Thymus (tissue), 11 donors: ENCODE data around the gene SH2D6. TPM values are rescaled to one million over a fixed set of nuclear protein-coding genes. Genes with fewer than 3 reads are reported as not detected.
A peak's percentile ranks its signal among the peaks of the same experiment; 100 is the strongest.
"Not testable (repeated sequence)": the region's sequence is repeated elsewhere in the genome, so short reads cannot be mapped to it uniquely, and the experiment has no call there.

Source experiments
- DNase-seq, 9 donors: peaks; one replicate each; pipeline ENCODE4 v3.0.0-alpha.2; 2013; ENCODE audit warnings: low spot score in 9 of 9, low read depth in 6 of 9, missing footprints in 1 of 9
- H3K27ac ChIP-seq, 2 donors: one replicate each; pipeline ENCODE4 v1.5.1; 2013; ENCODE audit warnings: control low read depth in 1 of 2, low read depth in 1 of 2, low read length in 1 of 2, mild to moderate bottlenecking in 1 of 2, moderate library complexity in 1 of 2
- H3K27me3 ChIP-seq, 2 donors: one replicate each; pipeline ENCODE4 v1.5.1; 2013; ENCODE audit warnings: low read length in 1 of 2; ENCODE audit not compliant: control insufficient read depth in 2 of 2, insufficient read depth in 1 of 2
- H3K36me3 ChIP-seq, 2 donors: one replicate each; pipeline ENCODE4 v1.5.1; 2013; ENCODE audit warnings: low read length in 1 of 2, mild to moderate bottlenecking in 1 of 2, moderate library complexity in 1 of 2; ENCODE audit not compliant: control insufficient read depth in 2 of 2, insufficient read depth in 2 of 2
- H3K4me1 ChIP-seq, 2 donors: one replicate each; pipeline ENCODE4 v1.5.1; 2013; ENCODE audit warnings: low read length in 2 of 2; ENCODE audit not compliant: control insufficient read depth in 2 of 2, insufficient read depth in 2 of 2
- H3K4me3 ChIP-seq, 2 donors: one replicate each; pipeline ENCODE4 v1.5.1; 2013; ENCODE audit warnings: low read length in 2 of 2, control low read depth in 1 of 2, mild to moderate bottlenecking in 1 of 2
- H3K9me3 ChIP-seq, 2 donors: one replicate each; pipeline ENCODE4 v1.5.1; 2013; ENCODE audit warnings: low read length in 1 of 2, mild to moderate bottlenecking in 1 of 2; ENCODE audit not compliant: control insufficient read depth in 2 of 2, insufficient read depth in 1 of 2
- WGBS: extraction: QIAGEN DNeasy Blood & Tissue Kit; methylation state at CpG from one replicate; pipeline ENCODE4 v1.1.7; 2013; 5-methylcytosine and 5-hydroxymethylcytosine counted together
- polyA plus RNA-seq: library from polyadenylated mRNA; stranded (reverse); fragments of 200-250 nt; gene quantifications from one replicate; pipeline ENCODE4 v1.2.3, GENCODE V29; 2013
- total RNA-seq: library from RNA; stranded (reverse); fragments of 120-200 nt; gene quantifications from one replicate; pipeline ENCODE4 v1.2.4, GENCODE V29; 2013
- donor health status: healthy.

SH2D6 gene
- total and polyA plus RNA-seq, 2 donors: 0.33 to 0.55 TPM

GRCh38 chr2:85468704-85469349 lies 50.3 kb downstream of the SH2D6 start:
- no peak for DNase-seq

GRCh38 chr2:85470850-85471800 lies 52.6 kb downstream of the SH2D6 start:
- no peaks in the 10 kb centered on the region for H3K36me3 ChIP-seq
- no peak overlapping the region for H3K27ac ChIP-seq
- DNase-seq: peak in 5 of 9 donors; percentile 8 to 62 (median 22)
- peaks cover 10 to 11% of the 10 kb centered on the region in 2 donors for H3K4me1 ChIP-seq
- WGBS: 14% methylated on average over 11 of the region's 11 CpGs
- H3K4me3 ChIP-seq: no peak overlapping the region
- no peaks in the 10 kb centered on the region for H3K9me3 ChIP-seq
- H3K27me3 ChIP-seq: no peaks in the 10 kb centered on the region

More at GRCh38 chr2:85468704-85469349, 50.3 kb downstream of the SH2D6 start:
- Histone ChIP-seq H3K27me3 (no peaks in the 10 kb centered on the region), H3K4me3 (no peak overlapping the region), H3K4me1 (peaks cover 10 to 11% of the 10 kb centered on the region in 2 donors), H3K9me3 (no peaks in the 10 kb centered on the region), H3K27ac (no peak overlapping the region), H3K36me3 (no peaks in the 10 kb centered on the region)
- WGBS: 94% methylated on average over 12 of the region's 12 CpGs

GRCh38 chr2:85472261-85472660 lies 53.7 kb downstream of the SH2D6 start:
- no peaks in the 10 kb centered on the region for H3K27me3 ChIP-seq
- no peaks in the 10 kb centered on the region for H3K36me3 ChIP-seq
- H3K9me3 ChIP-seq: no peaks in the 10 kb centered on the region
- DNase-seq: no peak
- no peak overlapping the region for H3K4me3 ChIP-seq
- H3K27ac ChIP-seq: no peak overlapping the region
- 98% methylated on average over 4 of the region's 4 CpGs for WGBS
- H3K4me1 ChIP-seq: peaks cover 10 to 11% of the 10 kb centered on the region in 2 donors

GRCh38 chr2:85475799-85476490 lies 57.4 kb downstream of the SH2D6 start:
- Histone ChIP-seq H3K9me3 (no peaks in the 10 kb centered on the region), H3K27me3 (no peaks in the 10 kb centered on the region), H3K36me3 (no peaks in the 10 kb centered on the region), H3K4me1 (peaks cover 4 to 5% of the 10 kb centered on the region in 2 donors), H3K27ac (no peak overlapping the region), H3K4me3 (no peak overlapping the region)
- WGBS: 85% methylated on average over 3 of the region's 3 CpGs
- no peak for DNase-seq

GRCh38 chr2:85476624-85477023 lies 58.1 kb downstream of the SH2D6 start:
- no peaks in the 10 kb centered on the region for H3K9me3 ChIP-seq
- H3K27ac ChIP-seq: no peak overlapping the region
- 95% methylated on average over 1 of the region's 1 CpG for WGBS
- no peak overlapping the region for H3K4me3 ChIP-seq
- H3K36me3 ChIP-seq: no peaks in the 10 kb centered on the region
- no peaks in the 10 kb centered on the region for H3K27me3 ChIP-seq
- no peaks in the 10 kb centered on the region for H3K4me1 ChIP-seq
- DNase-seq: no peak

GRCh38 chr2:85477884-85478283 lies 59.4 kb downstream of the SH2D6 start:
- WGBS: 95% methylated on average over 2 of the region's 2 CpGs
- H3K4me3 ChIP-seq: no peak overlapping the region
- H3K27ac ChIP-seq: no peak overlapping the region
- no peak for DNase-seq
- no peaks in the 10 kb centered on the region for H3K4me1 ChIP-seq
- no peaks in the 10 kb centered on the region for H3K9me3 ChIP-seq
- no peaks in the 10 kb centered on the region for H3K27me3 ChIP-seq
- H3K36me3 ChIP-seq: no peaks in the 10 kb centered on the region

GRCh38 chr2:85481818-85482777 lies 63.6 kb downstream of the SH2D6 start:
- no peaks in the 10 kb centered on the region for H3K36me3 ChIP-seq
- no peak for DNase-seq
- H3K27me3 ChIP-seq: no peaks in the 10 kb centered on the region
- H3K27ac ChIP-seq: no peak overlapping the region
- H3K4me1 ChIP-seq: no peaks in the 10 kb centered on the region
- H3K4me3 ChIP-seq: no peak overlapping the region
- no peaks in the 10 kb centered on the region for H3K9me3 ChIP-seq
- 98% methylated on average over 13 of the region's 13 CpGs for WGBS

- not testable (repeated sequence) for H3K27me3 ChIP-seq, DNase-seq, H3K4me1 ChIP-seq, H3K4me3 ChIP-seq, H3K9me3 ChIP-seq, H3K36me3 ChIP-seq, H3K27ac ChIP-seq
- WGBS: 96% methylated on average over 1 of the region's 2 CpGs
Measured at GRCh38 chr2:85484615-85485014, 66.1 kb downstream of the SH2D6 start.
